A673 (cell line): ENCODE results near the gene ALAS2. TPM values are rescaled to one million over a fixed set of nuclear protein-coding genes. Genes with fewer than 3 reads are reported as not detected.

Experiments
- BruUV-seq: library from RNA; stranded (reverse); fragments of 400-500 nt; replicated peaks from 2 replicates; lab custom pipeline; 2021; lab: Mats Ljungman, UMichigan
- CTCF ChIA-PET: fragments of 300-600 bp; sonication (Branson Sonifier 250); formaldehyde crosslinking; loops from one replicate; lab custom pipeline; 2022; ENCODE audit warnings: antibody characterized with exemption; lab: Charles Lee
- POLR2A ChIA-PET: fragments of 300-600 bp; sonication (Branson Sonifier 250); formaldehyde crosslinking; loops from one replicate; lab custom pipeline; 2022; ENCODE audit warnings: antibody characterized with exemption; ENCODE audit not compliant: low non-redundant PET; lab: Charles Lee
- DNase-seq: peaks from one replicate; pipeline ENCODE4 v3.0.0-alpha.2; 2015; ENCODE audit warnings: low spot score
- H3K27ac ChIP-seq: fragments of 200-600 bp; sonication (generic); 2 replicates; pipeline ENCODE4 v1.5.1; 2016; ENCODE audit warnings: mixed run types, low read depth, mild to moderate bottlenecking, mixed read lengths, antibody characterized with exemption, low read length; ENCODE audit not compliant: poor library complexity, severe bottlenecking
- H3K27me3 ChIP-seq: fragments of 200-600 bp; sonication (generic); replicated peaks from 2 replicates; pipeline ENCODE4 v1.6.1; 2017; ENCODE audit warnings: mixed run types, low read depth, mild to moderate bottlenecking, mixed read lengths, antibody characterized with exemption, low read length; ENCODE audit not compliant: insufficient read depth, poor library complexity
- H3K36me3 ChIP-seq: fragments of 200-600 bp; sonication (generic); 2 replicates; pipeline ENCODE4 v1.6.1; 2016; ENCODE audit warnings: mixed run types, mild to moderate bottlenecking, mixed read lengths, antibody characterized with exemption, low read length; ENCODE audit not compliant: insufficient read depth, poor library complexity, severe bottlenecking
- H3K4me1 ChIP-seq: fragments of 200-600 bp; sonication (generic); 2 replicates; pipeline ENCODE4 v1.6.1; 2017; ENCODE audit warnings: mixed run types, mild to moderate bottlenecking, mixed read lengths, antibody characterized with exemption, low read length; ENCODE audit not compliant: insufficient read depth, poor library complexity, severe bottlenecking
- H3K4me3 ChIP-seq: fragments of 200-600 bp; sonication (generic); 2 replicates; pipeline ENCODE4 v1.5.1; 2016; ENCODE audit warnings: low read depth, mixed run types, mild to moderate bottlenecking, mixed read lengths, low read length; ENCODE audit not compliant: poor library complexity, severe bottlenecking
- H3K9me3 ChIP-seq: fragments of 200-600 bp; sonication (generic); 2 replicates; pipeline ENCODE4 v1.6.1; 2016; ENCODE audit warnings: mixed run types, low read depth, mild to moderate bottlenecking, mixed read lengths, antibody characterized with exemption, low read length; ENCODE audit not compliant: poor library complexity, severe bottlenecking
- CTCF ChIP-seq: fragments of 300-800, 200-600 bp; sonication (generic); conservative IDR thresholded peaks from 2 replicates; pipeline ENCODE4 v1.5.1; 2017; ENCODE audit warnings: low read depth, mild to moderate bottlenecking, antibody characterized with exemption, low read length, moderate library complexity, mixed read lengths
- EZH2 ChIP-seq: fragments of 200-600 bp; sonication (generic); IDR thresholded peaks from 2 replicates; pipeline ENCODE4 v1.6.1; 2017; ENCODE audit warnings: borderline replicate concordance, low read depth, mild to moderate bottlenecking, mixed read lengths, antibody characterized with exemption, low read length; ENCODE audit not compliant: poor library complexity, severe bottlenecking
- intact Hi-C: fragments of 100-400 bp; cut with micrococcal nuclease; formaldehyde crosslinking; loops from one replicate; pipeline ENCODE4 v1.10.0; 2022; ENCODE audit not compliant: unreplicated experiment
- total RNA-seq: library from RNA; stranded (reverse); gene quantifications from 2 replicates; pipeline ENCODE4 v1.2.3, GENCODE V29; 2021

ALAS2 gene
- total RNA-seq, 1 experiment from 2014 or later = not detected

GRCh38 chrX:55026840-55027239 lies 3.9 kb downstream of the ALAS2 start:
- Histone ChIP-seq H3K27me3 (no peaks in the 10 kb centered on the region), H3K4me3 (no peak overlapping the region), H3K27ac (no peak overlapping the region), H3K36me3 (no peaks in the 10 kb centered on the region), H3K9me3 (no peaks in the 10 kb centered on the region), H3K4me1 (no peaks in the 10 kb centered on the region)
- intact Hi-C loops = no loop called here
- ChIA-PET POLR2A (no interaction called here), CTCF (no interaction called here)
- DNase-seq = no peak
- no TSS peak for BruUV-seq
- no peak for TF ChIP-seq CTCF
- no peak for TF ChIP-seq EZH2

GRCh38 chrX:55026143-55026542 lies 4.6 kb downstream of the ALAS2 start:
- intact Hi-C loops = no loop called here
- POLR2A ChIA-PET = no interaction called here
- no TSS peak for BruUV-seq

GRCh38 chrX:55014897-55015299 lies 15.9 kb downstream of the ALAS2 start:
- no TSS peak for BruUV-seq
- POLR2A ChIA-PET = no interaction called here

More at GRCh38 chrX:55026143-55026542, 4.6 kb downstream of the ALAS2 start:
- Histone ChIP-seq H3K9me3 (no peaks in the 10 kb centered on the region), H3K4me3 (no peak overlapping the region), H3K27me3 (no peaks in the 10 kb centered on the region), H3K27ac (no peak overlapping the region), H3K4me1 (no peaks in the 10 kb centered on the region), H3K36me3 (no peaks in the 10 kb centered on the region)
- no peak for DNase-seq
- TF ChIP-seq CTCF (no peak), EZH2 (no peak)
- CTCF ChIA-PET = no interaction called here

More at GRCh38 chrX:55014897-55015299, 15.9 kb downstream of the ALAS2 start:
- H3K27me3 ChIP-seq = no peaks in the 10 kb centered on the region
- no peak for TF ChIP-seq CTCF
- TF ChIP-seq EZH2 = no peak
- intact Hi-C loops = no loop called here
- H3K4me1 ChIP-seq = no peaks in the 10 kb centered on the region
- no peak overlapping the region for H3K4me3 ChIP-seq
- CTCF ChIA-PET = no interaction called here
- no peaks in the 10 kb centered on the region for H3K36me3 ChIP-seq
- no peak overlapping the region for H3K27ac ChIP-seq
- no peak for DNase-seq
- no peaks in the 10 kb centered on the region for H3K9me3 ChIP-seq
